GM19023 (cell line): Measurements from ENCODE around the gene TPRG1L.

Experiments
- ATAC-seq: cut with Tn5 transposase; IDR thresholded peaks from one replicate; pipeline ENCODE4 v1.9.1; 2021; ENCODE audit warnings: mild to moderate bottlenecking, moderate library complexity; ENCODE audit not compliant: unreplicated experiment

Gene TPRG1L

GRCh38 chr1:3626025-3626424 lies 1.2 kb downstream of the TPRG1L start:
- ATAC-seq = no peak

GRCh38 chr1:3627515-3628253 lies 2.9 kb downstream of the TPRG1L start:
- ATAC-seq = no peak

DNA sequence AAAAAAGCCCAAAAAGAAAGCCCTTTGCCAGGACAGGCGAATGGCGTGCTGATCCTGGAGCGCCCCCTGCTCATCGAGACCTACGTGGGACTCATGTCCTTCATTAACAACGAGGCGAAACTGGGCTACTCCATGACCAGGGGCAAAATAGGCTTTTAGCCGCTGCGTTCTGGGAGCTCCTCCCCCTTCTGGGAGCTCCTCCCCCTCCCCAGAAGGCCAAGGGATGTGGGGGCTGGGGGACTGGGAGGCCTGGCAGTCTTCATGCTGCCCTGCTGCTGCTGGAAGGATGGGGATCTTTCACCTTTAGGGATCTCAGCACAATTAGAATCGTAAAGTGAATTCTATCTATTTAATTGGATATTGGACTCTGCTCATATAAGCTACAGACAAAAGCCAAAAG lies 3.6 kb downstream of the TPRG1L start:
- no peak for ATAC-seq

DNA sequence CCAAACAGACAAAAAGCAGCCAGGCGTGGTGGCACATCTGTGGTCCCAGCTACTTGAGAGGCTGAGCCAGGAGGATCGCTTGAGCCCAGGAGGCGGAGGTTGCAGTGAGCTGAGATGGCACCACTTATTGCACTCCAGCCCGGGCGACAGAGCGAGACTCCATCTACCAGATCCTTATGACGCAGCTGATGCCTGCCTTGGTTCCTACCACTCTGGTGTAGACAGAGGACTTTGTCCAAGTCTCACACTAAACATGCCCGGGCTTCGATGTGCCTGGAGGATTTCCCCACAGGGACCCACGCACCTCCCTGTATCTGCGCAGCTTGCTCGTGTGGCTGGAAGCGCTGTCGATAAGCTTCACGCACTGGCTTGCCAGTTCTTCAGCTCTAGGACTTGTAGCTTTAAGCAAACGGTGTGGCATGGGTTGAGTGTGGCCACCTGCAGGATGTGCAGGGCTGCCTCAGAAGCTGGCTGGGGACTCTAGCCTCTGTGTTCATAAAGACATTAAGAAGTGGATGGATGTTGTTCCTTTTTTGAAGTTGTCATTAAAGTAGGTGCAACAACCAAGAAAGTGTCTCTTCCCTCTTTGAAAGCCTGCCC lies 4.8 kb downstream of the TPRG1L start:
- ATAC-seq = no peak

- ATAC-seq = no peak
Observed at GRCh38 chr1:3630161-3630611, 5.4 kb downstream of the TPRG1L start.

DNA sequence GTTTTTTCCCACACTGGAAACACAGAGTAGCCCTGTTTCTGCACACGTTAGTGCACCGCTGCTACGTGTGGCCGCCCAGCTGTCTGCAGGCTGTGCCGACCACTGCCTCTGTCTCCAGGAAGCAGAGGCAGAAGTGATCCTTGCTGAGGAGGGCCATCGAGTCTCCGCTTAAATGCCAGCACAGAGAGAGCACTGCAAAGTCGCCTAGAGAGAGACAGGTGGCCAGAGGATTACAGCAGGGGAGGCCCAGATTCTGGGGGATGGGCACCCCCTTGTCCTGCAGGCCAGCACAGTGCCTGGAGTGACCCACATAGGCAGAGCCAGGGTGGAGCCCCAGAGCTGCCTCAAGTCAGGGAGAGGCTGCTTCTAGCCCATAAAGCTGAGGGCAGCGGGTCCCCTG lies 6.1 kb downstream of the TPRG1L start:
- ATAC-seq = no peak

DNA sequence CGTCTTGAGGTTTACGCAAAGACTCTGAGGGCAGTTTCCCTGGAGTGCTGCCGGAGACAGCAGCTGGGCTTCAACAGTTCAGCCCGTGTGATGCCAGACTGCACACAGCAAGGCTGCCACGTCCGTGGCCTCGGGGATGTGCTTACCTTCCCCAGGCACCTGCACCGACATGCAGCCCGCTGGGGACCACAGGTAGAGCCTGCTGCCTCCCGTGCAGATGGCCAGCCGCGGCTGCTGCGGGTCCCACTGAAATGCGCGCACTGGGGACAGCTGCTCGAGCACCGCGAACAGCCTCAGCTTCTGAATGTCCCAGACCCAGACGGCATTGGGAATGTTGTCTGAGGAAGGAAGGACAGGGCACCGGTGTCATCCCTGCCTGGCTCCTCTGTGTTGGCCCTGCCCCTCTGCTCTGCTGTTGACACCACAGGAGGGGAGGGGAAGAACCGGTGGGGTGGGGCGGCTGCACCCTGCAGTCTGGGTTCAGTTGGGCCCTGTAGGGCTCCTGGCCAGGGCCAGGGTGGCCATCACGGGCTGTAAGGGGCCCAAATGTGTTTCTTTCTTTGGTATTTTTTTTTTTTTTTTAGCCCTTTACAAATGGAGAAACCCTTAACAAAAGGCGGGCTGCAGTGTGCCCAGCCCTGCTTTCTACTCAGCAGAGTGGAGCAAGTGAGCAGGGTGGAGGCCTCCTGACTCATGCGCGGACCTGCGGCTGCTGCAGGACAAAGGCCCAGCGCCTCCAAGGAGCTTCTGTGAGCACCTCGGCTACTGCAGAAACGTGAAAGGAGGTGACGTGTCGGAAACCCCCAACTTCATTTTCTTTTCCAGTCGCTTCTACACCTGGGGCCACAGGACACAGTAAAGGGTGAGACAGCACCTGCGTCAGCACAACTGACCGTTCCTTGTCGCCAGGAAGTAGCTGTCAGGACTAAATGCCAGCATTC lies 6.8 kb downstream of the TPRG1L start:
- ATAC-seq = no peak

DNA sequence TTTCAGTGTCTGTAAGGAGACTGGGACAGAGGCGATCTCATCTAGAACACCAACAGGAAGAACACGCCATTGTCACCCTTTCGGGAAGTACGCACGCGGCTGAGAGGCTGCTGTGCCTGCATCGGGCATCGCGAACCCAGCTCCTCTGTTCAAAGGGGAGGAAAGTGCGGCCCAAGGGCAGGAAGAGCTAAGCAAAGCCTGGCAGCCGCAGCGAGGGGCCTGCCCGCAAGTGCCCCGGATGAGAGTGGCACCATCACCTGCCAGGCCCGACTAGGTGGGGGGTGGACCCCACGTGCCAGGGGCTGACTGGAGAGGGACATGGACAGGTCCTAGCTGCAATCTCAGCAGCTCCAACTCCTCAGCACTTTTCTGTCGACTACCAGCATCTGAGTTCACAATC lies 7.5 kb downstream of the TPRG1L start:
- no peak for ATAC-seq

DNA sequence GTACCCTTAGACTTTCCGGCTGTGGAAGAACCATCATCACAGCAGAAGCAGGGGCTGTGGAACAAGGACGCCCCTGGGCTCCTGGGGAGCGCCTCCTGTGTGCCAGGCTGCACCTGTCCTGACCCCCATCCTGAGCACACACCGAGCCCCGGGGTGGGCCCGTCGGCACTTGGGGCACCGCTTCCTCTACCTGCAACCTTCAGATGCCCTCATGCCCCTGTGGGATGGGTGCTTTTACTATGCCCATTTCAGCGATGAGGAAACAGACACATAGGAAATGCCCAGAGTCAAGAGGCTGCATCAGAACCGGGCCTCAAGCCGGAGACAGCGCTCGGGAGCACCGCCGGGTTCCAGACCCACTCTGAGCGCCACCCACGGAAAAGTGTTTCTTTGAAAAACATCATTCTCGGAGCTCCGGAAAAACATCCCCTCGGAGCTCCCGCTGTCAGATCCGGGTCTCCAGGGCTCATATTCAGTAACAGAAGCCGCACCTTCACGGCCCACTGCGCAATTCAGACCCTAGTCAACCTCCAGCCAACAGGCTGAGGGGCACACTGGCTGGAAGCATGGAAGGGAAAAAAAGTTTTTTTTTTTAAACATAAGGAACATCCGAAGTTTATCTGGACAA lies 8.0 kb downstream of the TPRG1L start:
- ATAC-seq = no peak

DNA sequence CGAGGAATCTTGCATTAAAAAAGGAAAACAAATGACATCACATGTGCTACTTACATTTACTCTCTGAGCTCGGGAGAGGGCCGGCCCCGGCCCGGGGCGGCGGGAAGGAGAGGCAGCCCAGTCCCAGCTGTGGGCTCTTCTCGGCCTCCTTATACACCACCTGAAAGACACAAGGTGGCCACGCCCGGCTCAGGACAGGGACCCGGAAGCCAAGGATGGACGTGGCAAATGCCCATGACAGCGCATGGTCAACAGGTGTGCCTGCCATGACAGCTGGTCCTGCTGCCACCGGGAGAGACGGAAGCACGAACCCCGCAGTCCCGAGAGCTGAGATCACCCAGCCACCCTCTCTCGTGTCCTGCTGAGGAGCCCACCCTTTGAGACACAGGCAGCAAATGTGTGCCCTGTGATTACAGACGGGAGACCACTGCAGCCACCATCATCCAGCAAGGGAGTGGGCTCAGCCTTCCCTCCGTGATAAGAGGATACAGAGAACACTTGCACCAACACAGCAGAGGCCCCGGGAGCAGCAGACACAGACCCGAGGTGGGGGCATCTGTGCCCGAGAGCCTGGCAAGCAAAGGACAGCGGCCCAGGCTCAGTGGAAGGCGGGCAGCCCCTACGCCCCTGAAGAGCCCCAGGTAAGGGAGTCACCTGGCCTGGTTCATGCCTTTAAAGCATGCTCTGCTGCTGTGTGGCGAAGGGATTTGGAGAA lies 8.7 kb downstream of the TPRG1L start:
- no peak for ATAC-seq

- ATAC-seq = no peak
Observed at GRCh38 chr1:3634059-3634800, 9.4 kb downstream of the TPRG1L start.

DNA sequence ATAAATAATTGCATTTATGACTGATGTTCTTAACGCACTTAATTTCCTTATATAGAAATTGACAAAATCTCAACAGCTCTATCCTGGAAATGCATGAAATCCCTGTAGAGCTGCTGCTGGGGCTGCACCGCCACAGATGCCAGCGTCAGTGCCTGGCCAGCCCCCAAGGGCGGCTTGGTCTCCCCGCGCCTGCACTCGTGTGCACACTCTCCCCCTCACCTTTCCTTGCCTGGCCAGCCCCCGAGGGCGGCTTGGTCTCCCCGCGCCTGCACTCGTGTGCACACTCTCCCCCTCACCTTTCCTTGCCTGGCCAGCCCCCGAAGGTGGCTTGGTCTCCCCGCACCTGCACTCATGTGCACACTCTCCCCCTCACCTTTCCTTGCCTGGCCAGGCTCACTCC lies 11.3 kb downstream of the TPRG1L start:
- ATAC-seq = no peak

DNA sequence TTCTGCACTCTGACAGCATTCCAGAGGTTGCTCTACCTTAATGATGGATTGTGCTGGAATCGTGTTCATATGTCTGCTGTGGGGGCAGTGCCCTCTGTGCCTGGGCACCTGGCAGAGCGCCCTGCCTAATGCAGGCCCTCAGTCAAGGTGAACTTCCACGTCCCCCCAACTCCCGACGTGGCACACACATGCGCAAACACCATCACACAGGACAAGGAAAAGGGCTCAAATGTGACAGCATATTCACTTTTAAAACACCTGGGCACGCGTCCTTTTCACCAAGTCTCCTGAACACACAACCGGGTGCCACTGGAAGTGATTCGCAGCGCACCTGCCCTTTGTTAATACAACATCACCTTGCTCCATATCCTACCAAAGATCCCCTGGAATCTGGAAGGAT lies 11.7 kb downstream of the TPRG1L start:
- no peak for ATAC-seq

- no peak for ATAC-seq
Observed at GRCh38 chr1:3638027-3638426, 13.2 kb downstream of the TPRG1L start.

GRCh38 chr1:3638676-3639075 lies 13.9 kb downstream of the TPRG1L start:
- no peak for ATAC-seq

DNA sequence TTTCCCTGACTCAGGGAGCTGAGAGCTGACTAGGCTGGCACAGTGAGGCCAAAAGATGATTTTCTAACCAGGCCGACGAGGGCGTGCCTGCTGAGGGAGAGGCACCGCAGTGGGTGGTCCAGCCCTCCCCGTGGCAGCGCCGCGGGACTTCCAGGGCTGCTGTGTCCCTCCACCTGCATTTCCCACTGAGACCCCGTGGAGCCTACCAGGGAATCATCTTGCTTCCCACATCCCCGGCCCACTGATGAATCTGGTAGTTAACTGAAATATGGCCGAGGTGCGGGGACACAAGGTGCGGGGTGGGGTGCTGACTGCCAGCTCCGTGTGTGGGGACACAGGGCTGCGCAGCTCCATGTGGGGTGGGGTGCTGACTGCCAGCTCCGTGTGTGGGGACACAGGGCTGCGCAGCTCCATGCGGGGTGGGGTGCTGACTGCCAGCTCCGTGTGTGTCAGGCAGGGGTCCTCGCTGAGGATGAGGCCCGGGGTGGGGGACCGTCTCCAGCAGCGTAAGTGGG lies 14.6 kb downstream of the TPRG1L start:
- ATAC-seq = no peak

DNA sequence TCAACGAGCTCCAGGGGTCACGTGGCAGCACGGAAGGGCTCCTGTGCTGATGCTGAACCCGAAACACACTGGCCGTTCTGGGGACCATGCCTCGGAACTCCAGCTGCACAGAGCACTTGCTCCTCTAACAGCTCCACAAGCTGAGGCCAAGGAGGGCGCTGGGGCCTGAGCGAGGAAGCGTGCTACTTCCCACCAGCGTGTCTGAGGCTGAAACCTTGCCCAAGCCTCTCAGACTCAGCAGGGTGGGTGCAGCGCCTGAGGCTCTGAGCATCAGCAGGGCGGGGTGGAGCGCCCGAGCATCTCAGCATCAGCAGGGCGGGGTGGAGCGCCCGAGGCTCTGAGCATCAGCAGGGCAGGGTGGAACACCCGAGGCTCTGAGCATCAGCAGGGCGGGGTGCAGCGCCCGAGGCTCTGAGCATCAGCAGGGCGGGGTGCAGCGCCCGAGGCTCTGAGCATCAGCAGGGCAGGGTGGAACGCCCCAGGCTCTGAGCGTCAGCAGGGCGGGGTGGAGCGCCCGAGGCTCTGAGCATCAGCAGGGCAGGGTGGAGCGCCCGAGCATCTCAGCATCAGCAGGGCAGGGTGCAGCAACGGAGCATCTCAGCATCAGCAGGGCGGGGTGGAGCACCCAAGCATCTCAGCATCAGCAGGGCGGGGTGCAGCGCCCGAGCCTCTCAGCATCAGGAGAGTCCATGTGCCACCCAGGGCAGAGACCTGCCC lies 15.5 kb downstream of the TPRG1L start:
- no peak for ATAC-seq

GRCh38 chr1:3641046-3641760 lies 16.4 kb downstream of the TPRG1L start:
- ATAC-seq = no peak
